ENCODE measurements around the gene SPTLC3. TPM values are rescaled to one million over a fixed set of nuclear protein-coding genes. Genes with fewer than 3 reads are reported as not detected.

Gene SPTLC3
- total RNA-seq, 4 donors from 2014 or later = 5.5 to 9.7 (median 8.4) TPM

DNA sequence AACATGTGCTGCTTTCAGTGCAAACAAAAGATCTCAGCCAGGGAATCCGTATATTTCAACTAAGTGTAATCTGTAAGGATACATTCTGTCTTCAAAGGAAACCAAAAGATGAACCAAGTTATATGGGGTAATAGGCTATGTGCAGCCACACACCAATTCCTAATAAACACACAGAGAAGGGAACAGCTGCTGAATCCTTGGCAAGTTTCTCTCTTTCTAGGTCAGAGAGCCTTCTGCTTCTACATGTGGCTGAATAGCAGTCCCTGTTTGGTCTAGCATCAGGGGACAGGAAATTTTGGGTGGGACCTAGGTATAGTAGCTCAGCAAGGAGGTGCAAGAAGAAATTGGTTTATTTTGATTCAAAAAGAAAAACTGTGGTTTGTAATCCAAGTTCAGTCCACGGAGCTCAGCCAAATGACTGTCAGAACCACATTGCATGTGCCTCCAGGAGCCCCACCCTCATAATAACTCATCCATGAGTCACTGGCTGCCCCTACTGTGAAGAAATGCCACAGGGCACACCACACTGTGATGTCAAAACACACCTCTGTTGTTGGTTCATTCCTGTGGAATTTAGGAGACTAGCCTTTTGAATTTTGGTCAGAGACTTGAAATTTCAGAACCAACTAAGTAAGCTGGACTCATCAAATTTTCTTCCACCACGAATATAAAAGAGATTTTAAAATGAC, 21.1 kb downstream of the SPTLC3 start:
- ATAC-seq (ENCODE audit: low FRiP score) = peak; percentile 96
- TF ChIP-seq, protein P1, sequence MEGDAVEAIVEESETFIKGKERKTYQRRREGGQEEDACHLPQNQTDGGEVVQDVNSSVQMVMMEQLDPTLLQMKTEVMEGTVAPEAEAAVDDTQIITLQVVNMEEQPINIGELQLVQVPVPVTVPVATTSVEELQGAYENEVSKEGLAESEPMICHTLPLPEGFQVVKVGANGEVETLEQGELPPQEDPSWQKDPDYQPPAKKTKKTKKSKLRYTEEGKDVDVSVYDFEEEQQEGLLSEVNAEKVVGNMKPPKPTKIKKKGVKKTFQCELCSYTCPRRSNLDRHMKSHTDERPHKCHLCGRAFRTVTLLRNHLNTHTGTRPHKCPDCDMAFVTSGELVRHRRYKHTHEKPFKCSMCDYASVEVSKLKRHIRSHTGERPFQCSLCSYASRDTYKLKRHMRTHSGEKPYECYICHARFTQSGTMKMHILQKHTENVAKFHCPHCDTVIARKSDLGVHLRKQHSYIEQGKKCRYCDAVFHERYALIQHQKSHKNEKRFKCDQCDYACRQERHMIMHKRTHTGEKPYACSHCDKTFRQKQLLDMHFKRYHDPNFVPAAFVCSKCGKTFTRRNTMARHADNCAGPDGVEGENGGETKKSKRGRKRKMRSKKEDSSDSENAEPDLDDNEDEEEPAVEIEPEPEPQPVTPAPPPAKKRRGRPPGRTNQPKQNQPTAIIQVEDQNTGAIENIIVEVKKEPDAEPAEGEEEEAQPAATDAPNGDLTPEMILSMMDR (IDR thresholded peaks at IDR 0.05) = no peak

DNA sequence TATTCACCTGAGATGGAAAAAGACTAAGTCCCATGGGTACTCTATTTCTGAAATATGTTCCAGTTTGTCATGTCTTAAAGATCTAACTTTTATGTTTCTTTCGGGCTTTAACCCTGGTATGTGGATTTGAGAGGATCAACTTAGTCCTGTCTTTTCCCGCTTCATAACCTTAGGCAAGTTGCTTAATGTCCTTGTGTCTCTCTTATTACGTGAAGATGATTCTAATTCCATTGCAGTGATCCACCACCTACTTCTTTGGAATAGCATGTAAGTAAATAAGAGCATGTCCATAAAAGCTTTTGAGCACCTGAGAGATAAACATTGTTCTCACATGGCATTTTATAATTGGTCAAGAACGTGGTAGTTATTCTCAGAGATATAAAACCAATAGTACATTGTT, 23.0 kb downstream of the SPTLC3 start:
- TF ChIP-seq, protein P1 (IDR thresholded peaks at IDR 0.05) = no peak
- DNase-seq (ENCODE audit: low spot score) = no peak
- ATAC-seq (ENCODE audit: low FRiP score) = no peak

More for the DNA sequence above, 21.1 kb downstream of the SPTLC3 start:
- DNase-seq (ENCODE audit: low spot score) = no peak

DNA sequence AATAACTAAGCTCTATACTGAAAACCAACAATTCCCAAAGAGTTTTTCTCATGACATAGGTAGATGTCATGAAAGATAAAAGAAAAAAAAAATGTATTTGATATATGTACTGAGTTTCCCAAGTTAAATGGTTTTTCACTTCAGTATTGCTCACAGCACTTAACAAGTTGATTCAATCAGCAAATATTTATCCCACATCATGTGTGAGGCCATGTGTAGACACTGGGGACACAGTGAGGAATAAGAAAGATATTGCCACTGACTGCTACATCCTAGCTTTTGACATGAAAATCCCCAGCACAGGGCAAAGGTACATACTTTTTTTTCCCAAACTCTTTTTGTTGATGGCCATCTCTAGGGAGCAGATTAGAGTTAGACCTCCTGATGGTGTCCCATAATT, 25.3 kb downstream of the SPTLC3 start:
- TF ChIP-seq, protein P1 (IDR thresholded peaks at IDR 0.05) = no peak
- no peak for ATAC-seq (ENCODE audit: low FRiP score)
- DNase-seq (ENCODE audit: low spot score) = no peak

DNA sequence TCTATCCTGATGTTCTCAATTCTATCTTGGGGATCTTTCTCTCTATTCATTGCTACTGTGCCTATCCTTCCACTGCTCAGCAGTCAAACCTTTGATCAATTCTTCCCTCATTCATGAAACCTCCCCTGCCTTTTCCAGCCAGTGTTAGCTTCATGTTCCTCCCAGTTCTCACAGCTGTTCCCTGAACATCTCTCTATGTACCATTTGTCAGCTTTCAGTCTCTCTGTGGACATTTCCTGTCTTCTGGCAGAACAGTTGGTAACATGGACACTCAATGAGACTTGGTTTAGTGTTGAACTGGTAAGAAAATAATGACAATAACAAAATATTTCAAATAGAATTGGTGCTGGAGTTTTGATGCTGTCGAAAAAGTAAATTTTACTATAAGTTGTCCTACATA, 26.2 kb downstream of the SPTLC3 start:
- ATAC-seq (ENCODE audit: low FRiP score) (no peak), DNase-seq (ENCODE audit: low spot score) (no peak)
- TF ChIP-seq, protein P1 (IDR thresholded peaks at IDR 0.05) = no peak

DNA sequence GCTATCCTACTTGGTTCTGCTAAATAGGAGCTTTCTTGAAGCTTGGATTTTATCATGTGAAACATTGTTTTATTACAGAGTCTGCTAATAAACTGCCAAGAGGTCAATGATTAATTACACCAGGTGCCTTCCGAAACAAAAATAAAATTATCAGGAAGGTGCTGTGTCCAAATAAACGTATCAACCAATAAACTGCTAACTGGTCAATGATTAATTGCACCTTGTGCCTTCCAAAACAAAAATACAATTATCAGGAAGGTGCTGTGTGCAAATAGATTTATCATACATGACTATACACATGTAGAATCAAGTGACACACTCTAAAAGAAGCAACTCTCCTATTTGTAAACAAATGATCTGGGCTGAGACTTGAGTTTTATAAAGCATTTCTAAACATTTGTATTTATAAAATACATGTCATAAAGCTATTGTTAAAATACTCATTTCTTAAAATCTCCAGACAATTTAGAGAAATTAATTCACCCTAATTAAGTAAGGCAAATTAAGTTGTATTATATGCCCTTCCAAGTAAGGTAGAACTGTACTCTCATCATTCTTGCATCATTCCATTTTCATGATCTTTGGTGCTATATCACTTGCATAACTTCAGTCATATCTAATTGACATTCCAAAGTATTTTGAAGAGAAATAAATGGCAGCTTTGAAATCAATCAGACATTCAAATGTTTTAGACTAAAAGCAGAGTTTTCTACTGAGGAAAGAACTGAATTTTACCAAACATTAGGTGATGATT, 26.8 kb downstream of the SPTLC3 start:
- TF ChIP-seq, protein P1 (IDR thresholded peaks at IDR 0.05) = no peak
- DNase-seq (ENCODE audit: low spot score) = no peak
- ATAC-seq (ENCODE audit: low FRiP score) = no peak

DNA sequence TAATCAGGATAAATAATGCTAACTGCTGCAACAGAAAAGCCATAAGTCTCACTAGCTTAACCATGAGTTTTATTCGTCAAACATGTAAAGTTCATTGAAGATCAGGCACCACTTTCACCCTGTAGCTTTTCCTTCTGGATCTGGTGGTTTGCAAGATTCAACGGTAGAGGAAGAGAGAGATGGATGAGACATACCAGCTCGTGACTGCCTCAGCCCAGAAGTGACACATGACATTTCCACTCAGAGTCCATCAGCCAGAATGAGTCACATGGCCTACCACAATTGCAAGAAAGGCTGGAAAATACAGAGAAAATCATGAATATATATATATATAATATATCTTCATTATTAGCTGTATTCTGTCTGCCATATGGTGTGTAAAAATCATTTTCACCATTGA, 29.0 kb downstream of the SPTLC3 start:
- no peak for DNase-seq (ENCODE audit: low spot score)
- ATAC-seq (ENCODE audit: low FRiP score) = no peak
- TF ChIP-seq, protein P1 (IDR thresholded peaks at IDR 0.05) = no peak

Measured in omental fat pad (tissue), 4 donors.